ENCODE measurements around the gene PPP6R3. TPM values are rescaled to one million over a fixed set of nuclear protein-coding genes. Genes with fewer than 3 reads are reported as not detected.

PPP6R3 gene
- total RNA-seq, 1 experiment from 2014 or later, result 171 TPM

DNA sequence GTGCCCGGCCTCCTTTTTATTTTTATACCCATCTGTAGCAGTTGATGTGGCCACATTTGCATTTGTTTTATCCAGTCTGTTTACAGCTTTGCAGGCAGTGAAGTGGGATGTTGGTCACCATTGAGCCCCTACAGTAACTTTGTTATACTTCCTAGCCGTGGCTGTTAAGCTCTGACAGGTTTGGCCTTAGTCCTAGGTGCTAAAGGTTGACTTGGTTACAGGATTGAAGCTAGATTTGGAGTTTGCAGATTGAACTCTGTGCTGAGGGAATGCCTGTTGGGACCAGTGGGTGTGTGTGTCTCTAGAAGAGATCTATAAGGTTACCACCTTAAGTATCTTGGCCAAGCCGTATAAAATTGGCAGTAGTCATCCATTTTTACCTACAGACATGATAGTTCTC is 91.2 kb downstream of the PPP6R3 start:
- peaks cover 2% of the 10 kb centered on the region for H3K4me1 ChIP-seq (ENCODE audit: insufficient read depth, low read length)
- H4K20me1 ChIP-seq (ENCODE audit: low read length), result no peaks in the 10 kb centered on the region
- no TSS peak for BruUV-seq (replicated peaks)
- POLR2A ChIA-PET (ENCODE audit: unreplicated experiment), result no interaction called here
- no peak overlapping the region for H3K27ac ChIP-seq (ENCODE audit: low read length)
- H3K9me2 ChIP-seq (replicated peaks; ENCODE audit: low read length), result no peaks in the 10 kb centered on the region
- peaks cover 43% of the 10 kb centered on the region for H3K79me2 ChIP-seq (ENCODE audit: low read length)
- no peaks in the 10 kb centered on the region for H3K27me3 ChIP-seq (ENCODE audit: low read length)
- no peak overlapping the region for H3K4me2 ChIP-seq (ENCODE audit: low read length)
- H3K4me3 ChIP-seq (ENCODE audit: low read length), result no peak overlapping the region
- H2AFZ ChIP-seq (ENCODE audit: low read length), result no peak overlapping the region
- no peak overlapping the region for H3K9ac ChIP-seq (ENCODE audit: low read length)
- DNase-seq (no peak), ATAC-seq (no peak)
- TF ChIP-seq EZH2phosphoT487 (IDR thresholded peaks at IDR 0.05; ENCODE audit: borderline replicate concordance, low read length) (no peak), EZH2 (IDR thresholded peaks at IDR 0.05; ENCODE audit: low read length, unreplicated experiment) (no peak)
- TF ChIP-seq, protein P1, sequence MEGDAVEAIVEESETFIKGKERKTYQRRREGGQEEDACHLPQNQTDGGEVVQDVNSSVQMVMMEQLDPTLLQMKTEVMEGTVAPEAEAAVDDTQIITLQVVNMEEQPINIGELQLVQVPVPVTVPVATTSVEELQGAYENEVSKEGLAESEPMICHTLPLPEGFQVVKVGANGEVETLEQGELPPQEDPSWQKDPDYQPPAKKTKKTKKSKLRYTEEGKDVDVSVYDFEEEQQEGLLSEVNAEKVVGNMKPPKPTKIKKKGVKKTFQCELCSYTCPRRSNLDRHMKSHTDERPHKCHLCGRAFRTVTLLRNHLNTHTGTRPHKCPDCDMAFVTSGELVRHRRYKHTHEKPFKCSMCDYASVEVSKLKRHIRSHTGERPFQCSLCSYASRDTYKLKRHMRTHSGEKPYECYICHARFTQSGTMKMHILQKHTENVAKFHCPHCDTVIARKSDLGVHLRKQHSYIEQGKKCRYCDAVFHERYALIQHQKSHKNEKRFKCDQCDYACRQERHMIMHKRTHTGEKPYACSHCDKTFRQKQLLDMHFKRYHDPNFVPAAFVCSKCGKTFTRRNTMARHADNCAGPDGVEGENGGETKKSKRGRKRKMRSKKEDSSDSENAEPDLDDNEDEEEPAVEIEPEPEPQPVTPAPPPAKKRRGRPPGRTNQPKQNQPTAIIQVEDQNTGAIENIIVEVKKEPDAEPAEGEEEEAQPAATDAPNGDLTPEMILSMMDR (conservative IDR thresholded peaks at IDR 0.05; ENCODE audit: low read depth, low read length), result no peak
- H3F3A ChIP-seq (ENCODE audit: low read length, unreplicated experiment), result no peaks in the 10 kb centered on the region
- H3K36me3 ChIP-seq (ENCODE audit: low read depth, low read length), result peaks cover 66% of the 10 kb centered on the region
- H3K9me3 ChIP-seq (ENCODE audit: low read length), result no peaks in the 10 kb centered on the region
- intact Hi-C loops (cut with micrococcal nuclease), result no loop called here
- CTCF ChIA-PET, result no interaction called here

DNA sequence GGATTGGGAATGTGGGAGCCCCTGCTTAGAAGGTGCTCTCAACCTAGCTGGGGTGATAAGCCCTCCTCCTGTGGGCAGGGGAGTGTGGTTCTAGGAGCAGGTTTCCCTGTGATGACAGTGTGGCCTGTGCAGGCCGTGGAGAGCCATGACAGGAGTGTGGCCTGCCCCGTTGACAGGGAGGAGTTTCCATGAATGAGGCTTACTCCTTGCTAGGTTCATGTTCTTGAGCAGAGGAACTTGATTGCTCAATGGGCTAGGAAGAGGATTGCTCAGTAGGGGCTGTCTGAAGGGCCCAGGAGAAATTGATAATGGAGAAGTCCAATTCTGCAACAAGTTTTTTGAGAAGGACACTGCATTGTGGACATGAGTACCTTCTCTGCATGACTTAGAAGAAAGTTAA is 92.0 kb downstream of the PPP6R3 start:
- Histone ChIP-seq H3K4me2 (ENCODE audit: low read length) (no peak overlapping the region), H3K4me3 (ENCODE audit: low read length) (no peak overlapping the region), H3K9ac (ENCODE audit: low read length) (no peak overlapping the region), H3K4me1 (ENCODE audit: insufficient read depth, low read length) (no peaks in the 10 kb centered on the region), H3K27me3 (ENCODE audit: low read length) (no peaks in the 10 kb centered on the region), H2AFZ (ENCODE audit: low read length) (no peak overlapping the region), H3K9me2 (replicated peaks; ENCODE audit: low read length) (no peaks in the 10 kb centered on the region), H3K9me3 (ENCODE audit: low read length) (no peaks in the 10 kb centered on the region), H3F3A (ENCODE audit: low read length, unreplicated experiment) (no peaks in the 10 kb centered on the region), H3K36me3 (ENCODE audit: low read depth, low read length) (peaks cover 64% of the 10 kb centered on the region), H3K79me2 (ENCODE audit: low read length) (peaks cover 42% of the 10 kb centered on the region), H3K27ac (ENCODE audit: low read length) (no peak overlapping the region), H4K20me1 (ENCODE audit: low read length) (no peaks in the 10 kb centered on the region)
- DNase-seq (no peak), ATAC-seq (no peak)
- intact Hi-C loops (cut with micrococcal nuclease), result no loop called here
- ChIA-PET POLR2A (ENCODE audit: unreplicated experiment) (no interaction called here), CTCF (no interaction called here)
- TF ChIP-seq EZH2 (IDR thresholded peaks at IDR 0.05; ENCODE audit: low read length, unreplicated experiment), result no peak
- no TSS peak for BruUV-seq (replicated peaks)

DNA sequence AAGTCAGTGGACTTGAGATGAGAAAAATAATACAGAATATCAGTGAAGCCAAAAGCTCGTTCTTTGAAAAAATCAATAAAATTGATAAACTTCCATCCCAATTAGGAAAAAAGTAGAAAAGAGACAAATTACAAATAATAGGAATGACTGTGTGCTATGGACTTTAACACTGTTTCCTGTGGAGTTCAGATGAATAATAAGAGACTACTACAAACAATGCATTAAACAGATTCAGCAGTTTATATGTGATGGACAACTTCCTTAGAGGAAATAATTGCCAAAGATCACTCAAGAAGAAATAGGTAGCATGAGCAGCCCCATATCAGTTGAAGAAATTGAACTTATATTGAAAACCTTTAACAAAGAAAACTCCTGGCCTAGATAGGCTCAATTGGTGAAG is 99.7 kb downstream of the PPP6R3 start:
- POLR2A ChIA-PET (ENCODE audit: unreplicated experiment), result no interaction called here
- H4K20me1 ChIP-seq (ENCODE audit: low read length), result no peaks in the 10 kb centered on the region

More for the DNA sequence above, 99.7 kb downstream of the PPP6R3 start:
- Histone ChIP-seq H3K4me1 (ENCODE audit: insufficient read depth, low read length) (no peaks in the 10 kb centered on the region), H3K27ac (ENCODE audit: low read length) (no peak overlapping the region), H3K4me2 (ENCODE audit: low read length) (no peak overlapping the region), H3K36me3 (ENCODE audit: low read depth, low read length) (peaks cover 49% of the 10 kb centered on the region), H3K79me2 (ENCODE audit: low read length) (peaks cover 24% of the 10 kb centered on the region; the same call in 1 of the 2 replicates), H3K9me3 (ENCODE audit: low read length) (no peaks in the 10 kb centered on the region), H3F3A (ENCODE audit: low read length, unreplicated experiment) (no peaks in the 10 kb centered on the region), H2AFZ (ENCODE audit: low read length) (no peak overlapping the region), H3K9ac (ENCODE audit: low read length) (no peak overlapping the region), H3K9me2 (replicated peaks; ENCODE audit: low read length) (no peaks in the 10 kb centered on the region), H3K4me3 (ENCODE audit: low read length) (no peak overlapping the region), H3K27me3 (ENCODE audit: low read length) (no peaks in the 10 kb centered on the region)
- DNase-seq (no peak), ATAC-seq (no peak)
- CTCF ChIA-PET, result no interaction called here
- TF ChIP-seq, protein P1 (conservative IDR thresholded peaks at IDR 0.05; ENCODE audit: low read depth, low read length), result no peak
- TF ChIP-seq EZH2 (IDR thresholded peaks at IDR 0.05; ENCODE audit: low read length, unreplicated experiment) (no peak), EZH2phosphoT487 (IDR thresholded peaks at IDR 0.05; ENCODE audit: borderline replicate concordance, low read length) (no peak)
- intact Hi-C loops (cut with micrococcal nuclease), result no loop called here
- no TSS peak for BruUV-seq (replicated peaks)

All from PC-3 (cell line).